ENCODE results near the gene PDXDC1.
"Not testable (repeated sequence)": the region's sequence is repeated elsewhere in the genome, so short reads cannot be mapped to it uniquely, and the experiment has no call there.

- TF ChIP-seq CTCF (IDR thresholded peaks at IDR 0.05; ENCODE audit: low read depth, low read length); EZH2phosphoT487 (IDR thresholded peaks at IDR 0.05; ENCODE audit: low read depth): not testable (repeated sequence)
Observed at GRCh38 chr16:14998300-14998699, 23.5 kb downstream of the PDXDC1 start.

Data from OCI-LY3 (cell line).